ENCODE data around the gene HGF.

GRCh38 chr7:81690251-81690650 lies 79.6 kb downstream of the HGF start:
- no peak for TF ChIP-seq ATF2 (IDR thresholded peaks at IDR 0.05; ENCODE audit: low read length)
- TF ChIP-seq, protein P1, sequence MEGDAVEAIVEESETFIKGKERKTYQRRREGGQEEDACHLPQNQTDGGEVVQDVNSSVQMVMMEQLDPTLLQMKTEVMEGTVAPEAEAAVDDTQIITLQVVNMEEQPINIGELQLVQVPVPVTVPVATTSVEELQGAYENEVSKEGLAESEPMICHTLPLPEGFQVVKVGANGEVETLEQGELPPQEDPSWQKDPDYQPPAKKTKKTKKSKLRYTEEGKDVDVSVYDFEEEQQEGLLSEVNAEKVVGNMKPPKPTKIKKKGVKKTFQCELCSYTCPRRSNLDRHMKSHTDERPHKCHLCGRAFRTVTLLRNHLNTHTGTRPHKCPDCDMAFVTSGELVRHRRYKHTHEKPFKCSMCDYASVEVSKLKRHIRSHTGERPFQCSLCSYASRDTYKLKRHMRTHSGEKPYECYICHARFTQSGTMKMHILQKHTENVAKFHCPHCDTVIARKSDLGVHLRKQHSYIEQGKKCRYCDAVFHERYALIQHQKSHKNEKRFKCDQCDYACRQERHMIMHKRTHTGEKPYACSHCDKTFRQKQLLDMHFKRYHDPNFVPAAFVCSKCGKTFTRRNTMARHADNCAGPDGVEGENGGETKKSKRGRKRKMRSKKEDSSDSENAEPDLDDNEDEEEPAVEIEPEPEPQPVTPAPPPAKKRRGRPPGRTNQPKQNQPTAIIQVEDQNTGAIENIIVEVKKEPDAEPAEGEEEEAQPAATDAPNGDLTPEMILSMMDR (IDR thresholded peaks at IDR 0.05 in 2 of 3, conservative IDR thresholded peaks at IDR 0.05 in 1 of 3; ENCODE audit: control insufficient read depth in 2 of 3, extremely low read depth in 1 of 3, insufficient read depth in 1 of 3, low read depth in 3 of 3, low read length in 3 of 3), result no peak

Measured in GM12878 (cell line).